Testis (tissue), 2 donors: ENCODE data around the gene PUM2.

ENCODE experiments used
- CTCF ChIP-seq, 3 experiments: fragments of 450-650 bp in 2 of 3; fragments of 200-600 bp in 1 of 3; sonication (generic) in 1 of 3; IDR thresholded peaks; one replicate each; pipeline ENCODE4 v1.5.1; 2016 to 2019; ENCODE audit warnings: antibody characterized with exemption in 3 of 3, mild to moderate bottlenecking in 2 of 3, moderate library complexity in 1 of 3
- POLR2A ChIP-seq: fragments of 450-650 bp; IDR thresholded peaks from one replicate; pipeline ENCODE4 v1.6.1; 2017; ENCODE audit warnings: antibody characterized with exemption, mild to moderate bottlenecking, moderate library complexity

- TF ChIP-seq CTCF (IDR thresholded peaks at IDR 0.05): no peak
- no peak for TF ChIP-seq POLR2A
Measured at GRCh38 chr2:20317690-20318089, 33.0 kb downstream of the PUM2 start.
